ENCODE measurements around the gene PTPRT.

GRCh38 chr20:42785041-42785440 lies 404.7 kb downstream of the PTPRT start:
- no peak for TF ChIP-seq CTCF (IDR thresholded peaks at IDR 0.05)
- TF ChIP-seq POLR2A (IDR thresholded peaks at IDR 0.05): no peak
